Measurements from ENCODE around the gene MAS1L. TPM values are rescaled to one million over a fixed set of nuclear protein-coding genes. Genes with fewer than 3 reads are reported as not detected.

Gene MAS1L
- total RNA-seq, 1 experiment from 2014 or later, result not detected

GRCh38 chr6:29465279-29465678, 22.5 kb downstream of the MAS1L start:
- Histone ChIP-seq H3K27me3 (ENCODE audit: insufficient read depth, low read length) (no peaks in the 10 kb centered on the region), H3K4me3 (replicated peaks in 1 of 2; ENCODE audit: low read depth in 1 of 2, low read length in 2 of 2) (no peak overlapping the region), H3K9me2 (ENCODE audit: insufficient read depth) (no peaks in the 10 kb centered on the region), H4K20me1 (ENCODE audit: insufficient read depth) (no peaks in the 10 kb centered on the region), H3K4me2 (ENCODE audit: low read length) (no peak overlapping the region), H3K27ac (ENCODE audit: low read depth, low read length) (no peak overlapping the region), H3K9ac (ENCODE audit: low read length) (no peak overlapping the region), H3K4me1 (ENCODE audit: control insufficient read depth in 1 of 2, insufficient read depth in 2 of 2, low read length in 2 of 2) (0 out of 4 replicates have a peak, but pooled peaks cover 0 to 3% of the 10 kb centered on the region in 2 experiments), H3K36me3 (ENCODE audit: control insufficient read depth in 1 of 2, insufficient read depth in 2 of 2, low read length in 2 of 2) (no peaks in the 10 kb centered on the region), H2AFZ (ENCODE audit: low read depth, low read length, poor library complexity, severe bottlenecking) (no peak overlapping the region), H3K9me3 (ENCODE audit: control insufficient read depth in 1 of 2, insufficient read depth in 1 of 2, low read depth in 1 of 2, low read length in 2 of 2) (no peaks in the 10 kb centered on the region), H3K79me2 (ENCODE audit: insufficient read depth, low read length) (no peaks in the 10 kb centered on the region)
- POLR2A ChIA-PET, result no interaction called here
- BruUV-seq (replicated peaks), result no TSS peak
- intact Hi-C loops (cut with micrococcal nuclease), result no loop called here
- TF ChIP-seq EZH2phosphoT487 (IDR thresholded peaks at IDR 0.05; ENCODE audit: borderline replicate concordance) (no peak), ATF3 (IDR thresholded peaks at IDR 0.05) (no peak), ZNF274 (IDR thresholded peaks at IDR 0.05; ENCODE audit: low read depth, low read length) (no peak), RAD21 (IDR thresholded peaks at IDR 0.05; ENCODE audit: low read depth) (no peak), ELF1 (IDR thresholded peaks at IDR 0.05; ENCODE audit: borderline replicate concordance, low read depth) (no peak), ZFX (IDR thresholded peaks at IDR 0.05) (no peak), FOSL1 (IDR thresholded peaks at IDR 0.05; ENCODE audit: low read depth) (no peak), SP1 (IDR thresholded peaks at IDR 0.05; ENCODE audit: low read depth) (no peak), EZH2 (IDR thresholded peaks at IDR 0.05) (no peak), CTCF (IDR thresholded peaks at IDR 0.05 in 2 of 3, conservative IDR thresholded peaks at IDR 0.05 in 1 of 3; ENCODE audit: borderline replicate concordance in 1 of 3, insufficient read depth in 1 of 3, low read depth in 2 of 3, low read length in 2 of 3) (no peak), CEBPB (IDR thresholded peaks at IDR 0.05; ENCODE audit: low read depth) (no peak), TCF7L2 (IDR thresholded peaks at IDR 0.05; ENCODE audit: borderline replicate concordance, extremely low read depth, insufficient read depth, insufficient read length) (no peak), CBX3 (IDR thresholded peaks at IDR 0.05; ENCODE audit: low read depth) (no peak), YY1 (IDR thresholded peaks at IDR 0.05; ENCODE audit: extremely low read depth, insufficient replicate concordance, low read depth, low read length) (no peak), POLR2AphosphoS5 (IDR thresholded peaks at IDR 0.05; ENCODE audit: low read depth, low read length) (no peak), REST (IDR thresholded peaks at IDR 0.05; ENCODE audit: low read depth) (no peak), ZBTB33 (IDR thresholded peaks at IDR 0.05; ENCODE audit: extremely low read depth, insufficient replicate concordance, low read length) (no peak)
- RAD21 ChIA-PET (ENCODE audit: low non-redundant PET in 1 of 2, low total read pairs in 2 of 2, uncharacterized antibody in 2 of 2, unreplicated experiment in 2 of 2), result no interaction called here
- DNase-seq (ENCODE audit: low read depth, low spot score), result no peak
- CTCF ChIA-PET, result no interaction called here
- ATAC-seq, result no peak

Measured in HCT116 (cell line).